H7 (cell line): ENCODE results near the gene SSNA1. TPM values are rescaled to one million over a fixed set of nuclear protein-coding genes. Genes with fewer than 3 reads are reported as not detected.

ENCODE experiments used
- DNase-seq: peaks from one replicate; pipeline ENCODE4 v3.0.0; 2012
- H3K27me3 ChIP-seq: 2 replicates; pipeline ENCODE4 v1.6.0; 2011; ENCODE audit warnings: mild to moderate bottlenecking, low read length; ENCODE audit not compliant: control insufficient read depth, insufficient read depth
- H3K36me3 ChIP-seq: replicated peaks from 2 replicates; pipeline ENCODE4 v1.5.1; 2011; ENCODE audit warnings: low read length; ENCODE audit not compliant: control insufficient read depth, insufficient read depth
- H3K4me3 ChIP-seq: 2 replicates; pipeline ENCODE4 v1.5.1; 2011; ENCODE audit warnings: low read depth, mild to moderate bottlenecking, control low read depth, low read length, moderate library complexity; ENCODE audit not compliant: insufficient read depth
- total RNA-seq: library from RNA; depleted of rRNA; stranded (reverse); fragments of >200 nt; shearing (Covaris generic); gene quantifications from 2 replicates; pipeline ENCODE4 v1.2.3, GENCODE V29; 2014

SSNA1 gene
- total RNA-seq, 1 experiment from 2014 or later, result 143 TPM

DNA sequence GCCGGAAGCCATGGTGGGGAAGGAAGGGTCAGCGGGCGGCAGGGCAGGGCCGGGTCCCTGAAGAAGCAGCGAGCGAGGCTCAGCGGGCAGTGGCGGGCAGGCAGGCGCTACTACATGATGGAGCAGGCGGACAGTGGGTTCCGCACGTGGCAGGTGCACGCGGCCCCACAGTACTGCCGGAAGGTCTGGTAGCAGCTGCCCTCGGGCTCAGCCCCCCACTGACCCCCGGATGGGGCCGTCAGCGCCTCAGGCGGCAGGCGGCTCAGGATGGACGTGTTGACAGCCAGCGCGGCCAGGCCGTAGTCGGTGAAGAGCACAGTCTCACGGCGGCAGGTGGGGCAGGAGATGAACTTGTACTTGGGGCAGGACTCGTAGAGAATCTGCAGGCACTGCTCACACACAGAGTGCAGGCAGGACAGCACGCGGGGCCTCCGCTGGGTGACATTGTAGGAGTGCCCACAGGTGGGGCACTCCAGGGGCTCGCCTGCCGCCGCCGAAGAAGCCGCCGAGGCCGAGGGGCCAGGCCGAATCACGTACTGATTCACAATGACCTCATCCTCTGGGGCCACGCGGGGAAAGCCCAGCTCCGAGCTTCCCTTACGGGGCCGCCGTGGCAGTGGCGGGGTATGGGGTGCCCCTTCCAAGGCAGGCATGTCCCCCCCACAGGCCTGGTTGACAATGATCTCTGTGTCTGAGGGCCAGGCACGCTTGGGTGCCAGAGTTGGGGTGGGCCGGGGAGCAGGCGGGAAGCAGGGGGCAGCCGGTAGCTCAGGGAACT is 32.0 kb downstream of the SSNA1 start:
- Histone ChIP-seq H3K27me3 (peaks cover 10% of the 10 kb centered on the region), H3K36me3 (no peaks in the 10 kb centered on the region; the same call in 1 of the 2 replicates), H3K4me3 (no peak overlapping the region)
- peak; percentile 74 for DNase-seq

DNA sequence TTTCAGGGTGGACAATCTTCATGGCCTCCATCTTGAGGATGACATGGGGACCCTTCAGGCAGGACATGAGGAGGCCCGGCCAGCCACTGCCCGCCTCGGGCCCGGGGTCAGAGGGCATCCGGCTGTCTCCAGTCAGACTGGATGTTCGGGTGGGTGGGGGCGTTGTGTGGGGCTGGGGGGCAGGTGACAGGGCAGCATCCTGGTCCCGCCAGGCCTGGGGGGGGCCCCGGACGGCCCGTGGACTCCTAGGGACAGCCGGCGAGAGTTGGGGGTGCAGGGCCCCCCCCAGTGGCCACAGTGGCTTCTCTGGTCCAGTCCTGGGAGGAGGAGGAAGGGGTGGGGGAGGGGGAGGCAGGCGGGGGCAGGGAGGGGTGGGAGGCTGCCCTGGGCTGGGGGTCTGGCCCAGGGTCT is 32.6 kb downstream of the SSNA1 start:
- Histone ChIP-seq H3K27me3 (peaks cover 10% of the 10 kb centered on the region), H3K4me3 (peak overlapping the region; percentile 51), H3K36me3 (no peaks in the 10 kb centered on the region; the same call in 1 of the 2 replicates)
- DNase-seq, result no peak

DNA sequence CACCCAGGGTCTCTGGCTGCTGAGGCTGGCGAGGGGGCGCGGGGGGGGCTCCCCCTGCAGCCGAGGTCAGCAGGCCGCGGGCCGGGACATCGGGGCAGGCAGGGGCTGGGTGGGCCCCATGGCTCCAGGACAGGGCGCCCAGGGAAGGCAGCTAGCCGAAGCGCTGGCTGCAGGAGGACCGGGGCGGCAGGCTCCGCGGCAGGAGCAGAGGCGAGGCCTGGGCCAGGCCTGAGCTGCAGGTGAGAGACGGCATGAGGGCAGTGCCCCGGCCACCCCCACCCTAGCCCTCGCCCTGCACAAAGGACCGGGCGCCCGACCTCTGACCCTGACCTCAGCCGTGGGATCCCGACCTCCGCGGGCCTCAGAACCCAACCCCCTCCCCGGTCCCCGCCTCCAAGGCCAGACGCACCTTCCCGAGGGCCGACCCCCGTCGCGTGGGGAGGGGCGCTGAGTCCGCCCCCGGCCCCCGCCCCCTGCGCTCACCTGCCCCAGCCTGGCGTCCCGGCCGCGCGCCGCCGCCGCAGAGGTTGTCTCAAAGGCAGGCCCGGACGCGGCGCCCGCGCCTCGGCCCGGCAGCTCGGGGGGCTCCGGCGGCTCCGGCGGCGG is 33.1 kb downstream of the SSNA1 start:
- H3K4me3 ChIP-seq, result peak overlapping the region; percentile 51
- DNase-seq, result peak; percentile 94
- no peaks in the 10 kb centered on the region for H3K36me3 ChIP-seq
- peaks cover 10% of the 10 kb centered on the region for H3K27me3 ChIP-seq

DNA sequence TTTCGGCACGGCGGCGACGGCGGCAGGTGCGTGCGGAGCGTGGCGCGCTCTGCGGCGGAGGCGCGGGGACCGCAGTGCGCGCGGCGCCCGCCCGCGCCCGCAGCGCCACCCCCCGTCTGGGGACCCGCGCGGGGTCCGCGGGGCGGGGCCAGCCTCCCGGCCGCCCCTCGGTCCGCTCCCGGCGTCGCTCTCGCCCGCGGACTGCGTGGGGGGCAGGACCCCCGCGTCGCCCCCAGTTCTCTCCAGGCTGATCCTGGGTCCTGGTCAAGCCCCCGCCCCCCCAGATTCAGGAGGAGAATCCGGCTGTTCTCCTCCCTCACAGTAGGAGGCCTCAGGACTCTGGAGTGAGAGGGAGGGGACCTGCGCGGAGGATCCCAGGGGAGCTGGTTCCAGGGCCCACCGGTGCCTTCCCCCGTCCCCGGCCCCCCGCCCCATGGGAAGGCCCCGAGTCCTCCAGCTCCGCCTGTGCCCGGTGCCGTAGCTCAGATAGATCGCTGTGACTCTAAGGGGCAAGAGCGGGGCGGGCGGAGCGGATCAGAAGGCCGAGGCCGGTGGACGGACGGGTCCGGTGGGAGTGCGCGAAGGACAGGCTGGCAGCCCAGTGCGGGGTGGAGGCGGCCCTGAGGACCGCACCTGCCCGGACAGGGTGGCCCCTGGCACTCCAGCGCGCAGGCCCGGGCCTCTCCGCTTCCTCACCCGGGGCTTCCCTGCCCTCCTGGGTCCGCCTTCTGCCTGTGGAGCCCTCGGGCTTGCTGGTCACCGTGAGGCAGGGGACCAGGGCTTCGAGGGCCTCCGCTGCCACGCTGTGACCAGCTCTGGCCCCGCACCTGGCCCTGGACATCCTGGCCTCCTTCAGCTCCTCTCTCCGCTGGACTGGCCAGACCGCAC is 34.0 kb downstream of the SSNA1 start, which contains the start of gene RNF208:
Gene RNF208 (minus strand): TSS at position 51 of the 888 bp plus-strand sequence. CDS start 1,028 bp downstream, outside the sequence.
- peak; percentile 87 for DNase-seq
- Histone ChIP-seq H3K27me3 (peaks cover 10% of the 10 kb centered on the region), H3K4me3 (peak within 1 kb of the TSS; percentile 78), H3K36me3 (no peaks in the 10 kb centered on the region)

DNA sequence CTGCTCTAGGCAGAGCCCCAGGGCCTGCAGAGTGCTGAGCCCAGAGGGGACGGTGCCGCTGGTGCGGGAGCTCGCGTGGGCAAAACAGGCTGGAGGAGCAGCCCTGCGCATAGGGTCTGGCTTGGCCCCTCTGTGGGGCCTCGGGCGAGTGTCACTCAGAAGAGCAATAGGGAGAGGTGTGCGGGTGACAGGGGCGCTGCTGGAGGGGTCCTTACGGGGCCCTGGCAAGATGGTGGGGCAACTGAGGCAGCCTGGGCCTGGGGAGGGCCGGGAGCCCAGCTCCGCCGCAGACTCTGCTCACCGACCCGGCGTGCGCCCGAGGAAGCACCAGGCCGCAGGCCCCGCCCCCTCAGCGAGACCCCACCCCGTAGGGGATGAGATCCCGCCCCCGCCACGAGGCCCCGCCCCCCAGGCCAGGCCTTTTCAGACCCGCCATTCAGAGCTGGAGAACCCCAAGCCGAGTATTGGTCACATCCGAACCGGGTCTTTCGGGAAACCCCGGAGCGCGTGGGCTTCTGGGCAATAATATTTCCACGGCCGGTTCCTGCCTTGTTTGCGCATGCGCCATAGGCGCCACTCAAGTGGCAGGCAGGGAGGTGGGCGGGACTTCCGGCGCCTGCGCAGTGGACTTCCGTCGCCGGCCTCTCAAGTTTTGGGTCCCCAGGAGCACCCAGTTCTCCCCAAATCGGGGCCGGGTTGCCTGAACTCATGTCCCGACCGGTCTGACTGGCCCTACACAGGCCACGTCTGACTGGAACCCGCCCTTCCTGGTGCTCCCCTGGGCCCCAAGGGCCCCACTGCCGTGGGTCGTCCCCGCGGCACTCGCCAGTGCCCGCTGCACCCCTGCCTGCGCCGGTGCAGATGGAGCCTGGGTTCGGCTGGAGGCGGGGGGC is 34.8 kb downstream of the SSNA1 start:
- Histone ChIP-seq H3K4me3 (peak overlapping the region; percentile 78), H3K36me3 (no peaks in the 10 kb centered on the region), H3K27me3 (peaks cover 10% of the 10 kb centered on the region)
- peak; percentile 100 for DNase-seq

DNA sequence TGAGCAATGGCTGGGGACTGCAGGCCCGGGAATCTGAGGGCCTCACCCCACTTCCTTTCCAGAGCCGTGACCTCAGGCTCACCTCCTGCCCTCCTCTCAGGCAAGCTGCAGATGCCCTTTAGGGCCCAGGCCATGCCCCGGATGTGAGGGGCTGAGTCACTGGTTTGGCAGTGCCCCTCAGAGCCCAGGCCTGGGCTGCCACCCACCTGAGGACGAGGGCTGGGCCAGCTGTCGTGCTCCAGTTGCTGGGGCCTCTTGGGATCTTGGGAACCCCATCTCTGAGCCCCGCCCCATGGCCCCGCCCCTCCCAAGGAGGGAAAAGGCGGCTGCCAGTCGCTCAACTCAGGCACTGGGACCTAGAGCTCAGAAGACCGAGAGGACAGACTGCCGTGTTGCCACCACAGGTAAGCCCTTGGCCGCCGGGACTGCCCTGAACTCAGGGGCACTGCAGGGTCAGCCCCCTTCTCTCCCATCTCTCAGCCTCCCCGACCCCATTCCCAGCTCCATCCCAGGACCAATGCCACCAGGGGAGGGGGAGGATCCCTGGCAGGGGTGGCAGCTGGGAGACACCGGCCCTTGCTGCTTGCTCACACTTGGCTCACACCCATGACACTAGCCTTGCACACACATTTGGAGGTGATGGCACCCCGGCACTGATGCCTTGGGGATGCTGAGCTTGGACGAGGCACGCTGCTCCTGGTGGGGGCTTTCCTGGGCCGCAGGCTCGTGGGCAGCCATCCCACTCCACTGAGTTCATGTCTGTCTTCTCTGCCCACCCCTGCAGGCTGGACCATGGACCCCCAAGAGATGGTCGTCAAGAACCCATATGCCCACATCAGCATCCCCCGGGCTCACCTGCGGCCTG is 36.6 kb downstream of the SSNA1 start, which contains the start of gene CYSRT1:
Gene CYSRT1 (plus strand): TSS at position 345 of the 865 bp plus-strand sequence. CDS start 448 bp downstream, at position 793.
- no peak for DNase-seq
- Histone ChIP-seq H3K36me3 (no peaks in the 10 kb centered on the region), H3K27me3 (peaks cover 10% of the 10 kb centered on the region)

DNA sequence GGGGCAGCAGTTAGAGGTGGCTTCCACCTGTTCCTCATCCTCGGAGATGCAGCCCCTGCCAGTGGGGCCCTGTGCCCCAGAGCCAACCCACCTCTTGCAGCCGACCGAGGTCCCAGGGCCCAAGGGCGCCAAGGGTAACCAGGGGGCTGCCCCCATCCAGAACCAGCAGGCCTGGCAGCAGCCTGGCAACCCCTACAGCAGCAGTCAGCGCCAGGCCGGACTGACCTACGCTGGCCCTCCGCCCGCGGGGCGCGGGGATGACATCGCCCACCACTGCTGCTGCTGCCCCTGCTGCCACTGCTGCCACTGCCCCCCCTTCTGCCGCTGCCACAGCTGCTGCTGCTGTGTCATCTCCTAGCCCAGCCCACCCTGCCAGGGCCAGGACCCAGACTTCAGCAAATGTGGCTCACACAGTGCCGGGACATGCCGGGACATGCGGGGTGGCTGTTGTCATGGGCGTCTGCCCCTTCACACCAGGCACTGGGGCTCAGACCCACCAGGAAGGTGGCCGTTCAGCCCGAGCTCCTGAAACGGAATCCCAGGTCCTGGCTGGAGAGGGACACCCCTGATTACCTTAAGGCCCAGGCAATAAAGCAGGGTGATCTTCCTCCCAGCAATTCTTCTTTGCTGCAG is 37.3 kb downstream of the SSNA1 start:
- Histone ChIP-seq H3K36me3 (no peaks in the 10 kb centered on the region), H3K4me3 (no peak overlapping the region), H3K27me3 (peaks cover 10% of the 10 kb centered on the region)
- no peak for DNase-seq

More for the DNA sequence above, 36.6 kb downstream of the SSNA1 start, which contains the start of gene CYSRT1:
- H3K4me3 ChIP-seq, result peak within 1 kb of the TSS; percentile 78

DNA sequence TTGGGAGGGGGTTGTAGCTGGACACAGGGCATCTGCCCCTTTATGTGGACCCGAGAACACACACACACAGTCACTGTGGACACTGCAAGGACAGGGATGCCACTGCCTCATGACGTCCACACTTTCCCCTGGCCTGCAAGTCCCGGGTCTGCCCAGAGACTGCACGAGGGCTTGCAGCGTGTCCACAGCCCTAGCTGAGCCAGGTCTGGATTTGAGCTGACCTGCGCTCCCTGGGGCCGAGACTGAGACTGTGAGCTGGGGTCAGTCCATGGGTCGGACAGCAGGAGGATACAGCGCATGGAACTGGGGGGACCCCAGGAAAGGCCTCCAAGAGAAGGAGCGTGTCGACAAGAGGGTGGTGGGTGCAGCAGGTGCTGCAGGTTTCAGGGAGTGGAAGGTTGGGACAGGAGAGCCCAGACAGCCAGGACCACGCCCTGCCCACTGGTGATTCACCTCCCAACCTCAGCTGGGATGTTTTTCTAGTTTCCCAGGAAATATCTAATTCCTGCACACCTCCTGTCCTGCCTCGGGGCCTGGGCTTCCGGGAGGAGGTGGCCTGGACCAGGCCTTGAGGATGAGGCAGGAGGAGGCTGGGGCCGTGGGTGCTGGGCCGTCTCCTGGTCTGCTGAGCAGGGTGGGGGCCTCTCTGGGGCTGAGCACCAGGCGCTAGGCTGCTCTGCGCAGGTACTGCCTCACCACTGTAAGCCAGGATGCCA is 38.0 kb downstream of the SSNA1 start:
- Histone ChIP-seq H3K36me3 (no peaks in the 10 kb centered on the region), H3K27me3 (peaks cover 10% of the 10 kb centered on the region), H3K4me3 (no peak overlapping the region)
- no peak for DNase-seq

DNA sequence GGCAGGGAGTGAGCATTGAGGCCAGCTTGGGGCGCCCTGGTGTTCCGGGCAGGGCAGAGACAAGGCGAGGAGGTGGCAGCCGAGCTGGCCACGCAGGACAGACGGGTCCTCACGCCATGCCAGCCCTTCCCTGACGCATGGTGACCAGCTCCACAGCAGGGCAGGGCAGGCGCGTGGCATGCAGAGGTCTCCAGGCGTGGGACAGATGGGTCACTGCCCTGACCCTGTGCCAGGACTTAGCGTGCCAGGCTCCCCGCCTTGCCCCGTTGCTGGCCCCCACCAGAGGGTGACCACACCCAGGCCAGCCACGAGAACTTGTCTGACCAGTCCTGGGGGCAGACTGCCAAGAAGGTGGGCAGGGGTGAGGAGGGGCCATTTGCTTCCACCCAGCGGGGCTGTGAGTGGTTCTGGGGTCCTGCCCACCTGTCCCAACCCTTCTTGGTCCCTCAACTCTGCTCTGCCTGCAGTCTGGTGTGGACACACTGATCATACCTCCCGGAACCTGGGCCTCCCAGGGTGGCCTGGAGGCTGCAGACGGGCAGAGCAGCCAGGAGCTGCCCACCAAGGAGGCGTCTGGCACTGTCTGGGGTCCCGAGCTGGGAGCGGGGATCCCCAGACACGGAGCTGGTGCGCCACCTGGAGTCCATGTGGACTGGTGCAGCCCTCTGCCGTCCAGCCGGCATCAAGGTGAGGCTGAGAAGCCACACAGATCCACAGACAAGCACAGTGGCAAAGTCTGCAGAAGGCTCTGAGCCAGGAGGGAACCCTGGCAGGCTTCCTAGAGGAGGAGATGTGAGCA is 38.8 kb downstream of the SSNA1 start, which contains the start of gene RNF224:
Gene RNF224 (plus strand): TSS at position 449 of the 799 bp plus-strand sequence. CDS start 834 bp downstream, outside the sequence.
- Histone ChIP-seq H3K4me3 (no peak within 1 kb of the TSS), H3K36me3 (no peaks in the 10 kb centered on the region), H3K27me3 (peaks cover 7% of the 10 kb centered on the region)
- peak; percentile 97 for DNase-seq

DNA sequence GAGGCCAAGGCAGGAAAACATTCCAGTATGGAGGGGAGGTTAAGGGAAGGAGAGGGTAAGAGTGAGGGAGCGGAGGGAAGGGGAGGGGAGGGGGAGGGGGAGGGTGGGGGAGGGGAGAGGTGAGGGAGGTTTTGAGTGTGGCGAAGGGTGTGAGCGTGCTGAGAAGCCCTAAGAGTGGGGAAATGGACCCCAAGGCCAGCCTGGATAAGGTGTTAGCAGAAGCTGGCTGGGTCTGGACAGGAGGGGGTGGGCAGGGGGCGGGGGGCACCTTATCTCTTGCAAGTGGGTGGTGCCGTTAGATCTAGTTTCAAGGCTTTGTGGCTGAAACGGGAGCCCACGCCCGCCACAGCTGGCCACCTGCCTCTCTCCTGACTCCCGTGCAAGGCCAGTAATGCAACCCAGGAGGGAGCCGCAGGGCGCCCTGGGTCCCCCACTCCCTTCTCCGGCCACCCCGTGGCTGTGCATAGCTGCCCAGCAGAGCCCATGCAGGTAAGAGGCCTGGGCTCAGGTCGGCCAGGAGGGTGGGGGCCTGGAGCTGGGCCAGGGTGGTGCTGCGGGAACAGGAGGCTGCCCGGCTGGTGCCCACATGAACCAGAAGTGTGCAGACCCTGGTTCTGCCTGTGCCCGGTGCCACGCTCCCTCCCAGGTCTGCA is 39.5 kb downstream of the SSNA1 start:
- Histone ChIP-seq H3K36me3 (no peaks in the 10 kb centered on the region), H3K27me3 (no peaks in the 10 kb centered on the region; the same call in 1 of the 2 replicates), H3K4me3 (no peak overlapping the region)
- DNase-seq, result no peak

DNA sequence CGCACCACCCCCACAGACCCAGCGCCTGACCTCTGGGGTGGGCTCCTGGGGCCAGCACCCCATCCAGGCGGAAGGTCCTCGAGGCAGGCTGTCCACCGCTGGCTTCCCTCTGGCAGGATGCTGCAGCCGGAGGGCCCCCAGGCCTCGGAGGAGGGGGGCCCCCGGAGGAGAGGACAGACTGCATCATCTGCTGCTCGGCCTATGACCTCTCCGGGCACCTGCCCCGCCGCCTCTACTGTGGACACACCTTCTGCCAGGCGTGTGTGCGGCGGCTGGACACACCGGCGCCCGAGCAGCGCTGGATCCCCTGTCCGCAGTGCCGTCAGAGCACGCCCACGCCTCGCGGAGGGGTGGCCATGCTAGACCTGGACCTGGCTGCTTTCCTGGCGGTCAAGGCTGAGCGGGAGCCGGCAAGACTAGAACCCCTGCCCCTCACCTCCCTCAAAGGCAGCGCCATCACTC is 40.1 kb downstream of the SSNA1 start:
- Histone ChIP-seq H3K27me3 (no peaks in the 10 kb centered on the region), H3K4me3 (no peak overlapping the region), H3K36me3 (no peaks in the 10 kb centered on the region)
- DNase-seq, result no peak
